Stimulated activated CD4-positive, alpha-beta T cell treated with anti-CD3 and anti-CD28 coated beads, Interleukin-15, amount 100 ng/mL, for 48 hours (primary cell): ENCODE results near the gene TMED4.
"Not testable (repeated sequence)": the region's sequence is repeated elsewhere in the genome, so short reads cannot be mapped to it uniquely, and the experiment has no call there.

Experiments
- DNase-seq, 2 donors: peaks; one replicate each; pipeline ENCODE4 v3.0.0-alpha.2; 2020; ENCODE audit warnings: low read depth in 2 of 2

Gene TMED4

GRCh38 chr7:44568771-44569560, 13.1 kb downstream of the TMED4 start:
- no peak for DNase-seq

GRCh38 chr7:44567884-44568283, 14.1 kb downstream of the TMED4 start:
- no peak for DNase-seq

- no peak for DNase-seq
Observed at GRCh38 chr7:44566680-44567079, 15.4 kb downstream of the TMED4 start.

- DNase-seq = no peak
Observed at GRCh38 chr7:44565795-44566559, 16.1 kb downstream of the TMED4 start.

GRCh38 chr7:44565097-44565794, 16.8 kb downstream of the TMED4 start:
- peak; percentile 22 to 50 for DNase-seq

- DNase-seq = no peak
Observed at GRCh38 chr7:44564606-44565005, 17.4 kb downstream of the TMED4 start.

GRCh38 chr7:44563171-44563679, 18.8 kb downstream of the TMED4 start:
- no peak for DNase-seq

- not testable (repeated sequence) for DNase-seq
Observed at GRCh38 chr7:44562622-44562962, 19.4 kb downstream of the TMED4 start.

- DNase-seq = no peak
Observed at GRCh38 chr7:44561962-44562621, 19.9 kb downstream of the TMED4 start.

GRCh38 chr7:44561481-44561880, 20.6 kb downstream of the TMED4 start:
- DNase-seq = no peak

- DNase-seq = no peak
Observed at GRCh38 chr7:44559485-44559884, 22.5 kb downstream of the TMED4 start.

GRCh38 chr7:44557485-44557884, 24.5 kb downstream of the TMED4 start:
- DNase-seq = no peak

- DNase-seq = no peak
Observed at GRCh38 chr7:44555350-44555749, 26.7 kb downstream of the TMED4 start.

GRCh38 chr7:44552473-44553005, 29.5 kb downstream of the TMED4 start:
- not testable (repeated sequence) for DNase-seq

- no peak for DNase-seq
Observed at GRCh38 chr7:44549457-44549856, 32.6 kb downstream of the TMED4 start.

- DNase-seq = no peak
Observed at GRCh38 chr7:44548893-44549292, 33.1 kb downstream of the TMED4 start.

GRCh38 chr7:44547536-44548231, 34.3 kb downstream of the TMED4 start:
- DNase-seq = no peak

GRCh38 chr7:44541876-44542610, 40.0 kb downstream of the TMED4 start:
- DNase-seq = no peak

- no peak for DNase-seq
Observed at GRCh38 chr7:44541028-44541869, 40.8 kb downstream of the TMED4 start, which contains the start of gene NPC1L1. Gene NPC1L1, minus strand, starts transcription at chr7:44541330. Its CDS starts 71 bp downstream, at chr7:44541259.
